Adrenal gland (tissue), 5 donors: ENCODE results near the gene FAM241B.

ENCODE experiments used
- POLR2A ChIP-seq, 2 donors: fragments of 450-650 bp; IDR thresholded peaks; one replicate each; pipeline ENCODE4 v1.6.1; 2017; ENCODE audit warnings: antibody characterized with exemption in 2 of 2, mild to moderate bottlenecking in 2 of 2, moderate library complexity in 1 of 2
- TF ChIP-seq, protein P1 (sequence below), 6 experiments: fragments of 450-650 bp in 4 of 6; fragments of 200-600 bp in 2 of 6; sonication (generic) in 1 of 6; IDR thresholded peaks; 1 replicate in 5 of 6; 2 replicates in 1 of 6; pipeline versions ENCODE4 v1.5.1 to v1.8.0; 2016 to 2021; ENCODE audit warnings: antibody characterized with exemption in 6 of 6, mild to moderate bottlenecking in 2 of 6, moderate library complexity in 1 of 6
- donor health status: DM: no; HTN: no; CAD: no.

DNA sequence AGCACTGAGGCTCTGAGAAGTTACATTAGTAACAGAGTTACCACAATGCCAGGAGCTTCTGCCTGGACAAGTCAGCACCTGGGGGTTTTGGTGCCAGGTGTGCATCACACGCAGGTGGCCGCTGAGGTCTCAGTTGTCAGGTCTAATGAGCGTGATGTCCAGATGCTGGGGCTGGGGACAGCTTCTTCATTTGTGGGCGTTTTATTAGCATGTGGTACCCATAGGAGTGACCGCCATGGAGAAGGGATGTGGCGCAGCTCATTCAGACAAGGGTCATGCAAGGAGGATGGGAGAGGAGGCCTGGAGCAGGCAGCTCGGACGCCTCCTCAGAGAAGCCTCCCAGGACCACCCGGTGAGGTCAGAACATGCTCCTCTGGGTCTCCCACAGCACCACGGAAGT is 27.8 kb downstream of the FAM241B start:
- TF ChIP-seq, protein P1, sequence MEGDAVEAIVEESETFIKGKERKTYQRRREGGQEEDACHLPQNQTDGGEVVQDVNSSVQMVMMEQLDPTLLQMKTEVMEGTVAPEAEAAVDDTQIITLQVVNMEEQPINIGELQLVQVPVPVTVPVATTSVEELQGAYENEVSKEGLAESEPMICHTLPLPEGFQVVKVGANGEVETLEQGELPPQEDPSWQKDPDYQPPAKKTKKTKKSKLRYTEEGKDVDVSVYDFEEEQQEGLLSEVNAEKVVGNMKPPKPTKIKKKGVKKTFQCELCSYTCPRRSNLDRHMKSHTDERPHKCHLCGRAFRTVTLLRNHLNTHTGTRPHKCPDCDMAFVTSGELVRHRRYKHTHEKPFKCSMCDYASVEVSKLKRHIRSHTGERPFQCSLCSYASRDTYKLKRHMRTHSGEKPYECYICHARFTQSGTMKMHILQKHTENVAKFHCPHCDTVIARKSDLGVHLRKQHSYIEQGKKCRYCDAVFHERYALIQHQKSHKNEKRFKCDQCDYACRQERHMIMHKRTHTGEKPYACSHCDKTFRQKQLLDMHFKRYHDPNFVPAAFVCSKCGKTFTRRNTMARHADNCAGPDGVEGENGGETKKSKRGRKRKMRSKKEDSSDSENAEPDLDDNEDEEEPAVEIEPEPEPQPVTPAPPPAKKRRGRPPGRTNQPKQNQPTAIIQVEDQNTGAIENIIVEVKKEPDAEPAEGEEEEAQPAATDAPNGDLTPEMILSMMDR (IDR thresholded peaks at IDR 0.05): no peak
- no peak for TF ChIP-seq POLR2A (IDR thresholded peaks at IDR 0.05)
